ENCODE data around the gene TRPV6. TPM values are rescaled to one million over a fixed set of nuclear protein-coding genes. Genes with fewer than 3 reads are reported as not detected.

TRPV6 gene
- total RNA-seq, 1 donor from 2014 or later: not detected

- Histone ChIP-seq H3K4me1 (ENCODE audit: control insufficient read depth in 3 of 3, insufficient read depth in 3 of 3, low read length in 3 of 3) (no peaks in the 10 kb centered on the region), H3K9ac (ENCODE audit: low read depth in 1 of 3, low read length in 3 of 3) (no peak overlapping the region), H3K9me3 (ENCODE audit: control insufficient read depth in 3 of 3, low read length in 3 of 3) (no peaks in the 10 kb centered on the region), H3K36me3 (ENCODE audit: control insufficient read depth in 3 of 3, insufficient read depth in 3 of 3, low read length in 3 of 3) (no peaks in the 10 kb centered on the region), H3K27me3 (ENCODE audit: control insufficient read depth in 3 of 3, insufficient read depth in 3 of 3, low read length in 3 of 3) (peaks cover under 1 to 8% (median 6%) of the 10 kb centered on the region in 3 donors), H3K4me3 (ENCODE audit: low read length in 3 of 3) (no peak overlapping the region), H3K27ac (ENCODE audit: low read depth, low read length) (no peak overlapping the region)
Measured at GRCh38 chr7:142870566-142871259, 14.8 kb downstream of the TRPV6 start.

GRCh38 chr7:142870147-142870559, 15.4 kb downstream of the TRPV6 start:
- no peak overlapping the region for H3K4me3 ChIP-seq (ENCODE audit: low read length in 3 of 3)
- no peak overlapping the region for H3K9ac ChIP-seq (ENCODE audit: low read depth in 1 of 3, low read length in 3 of 3)
- H3K27me3 ChIP-seq (ENCODE audit: control insufficient read depth in 3 of 3, insufficient read depth in 3 of 3, low read length in 3 of 3): peaks cover 0 to 4% (median under 1%) of the 10 kb centered on the region in 3 donors
- no peaks in the 10 kb centered on the region for H3K4me1 ChIP-seq (ENCODE audit: control insufficient read depth in 3 of 3, insufficient read depth in 3 of 3, low read length in 3 of 3)
- H3K36me3 ChIP-seq (ENCODE audit: control insufficient read depth in 3 of 3, insufficient read depth in 3 of 3, low read length in 3 of 3): no peaks in the 10 kb centered on the region
- H3K9me3 ChIP-seq (ENCODE audit: control insufficient read depth in 3 of 3, low read length in 3 of 3): no peaks in the 10 kb centered on the region
- H3K27ac ChIP-seq (ENCODE audit: low read depth, low read length): no peak overlapping the region

GRCh38 chr7:142869434-142869833, 16.1 kb downstream of the TRPV6 start:
- H3K9ac ChIP-seq (ENCODE audit: low read depth in 1 of 3, low read length in 3 of 3): no peak overlapping the region
- no peaks in the 10 kb centered on the region for H3K4me1 ChIP-seq (ENCODE audit: control insufficient read depth in 3 of 3, insufficient read depth in 3 of 3, low read length in 3 of 3)
- peaks cover 0 to 4% (median 0%) of the 10 kb centered on the region in 3 donors for H3K27me3 ChIP-seq (ENCODE audit: control insufficient read depth in 3 of 3, insufficient read depth in 3 of 3, low read length in 3 of 3)
- H3K4me3 ChIP-seq (ENCODE audit: low read length in 3 of 3): no peak overlapping the region
- H3K27ac ChIP-seq (ENCODE audit: low read depth, low read length): no peak overlapping the region
- H3K9me3 ChIP-seq (ENCODE audit: control insufficient read depth in 3 of 3, low read length in 3 of 3): no peaks in the 10 kb centered on the region
- no peaks in the 10 kb centered on the region for H3K36me3 ChIP-seq (ENCODE audit: control insufficient read depth in 3 of 3, insufficient read depth in 3 of 3, low read length in 3 of 3)

- no peaks in the 10 kb centered on the region for H3K9me3 ChIP-seq (ENCODE audit: control insufficient read depth in 3 of 3, low read length in 3 of 3)
- H3K27me3 ChIP-seq (ENCODE audit: control insufficient read depth in 3 of 3, insufficient read depth in 3 of 3, low read length in 3 of 3): peaks cover 0 to 4% (median 0%) of the 10 kb centered on the region in 3 donors
- H3K4me3 ChIP-seq (ENCODE audit: low read length in 3 of 3): no peak overlapping the region
- no peaks in the 10 kb centered on the region for H3K4me1 ChIP-seq (ENCODE audit: control insufficient read depth in 3 of 3, insufficient read depth in 3 of 3, low read length in 3 of 3)
- no peak overlapping the region for H3K27ac ChIP-seq (ENCODE audit: low read depth, low read length)
- H3K36me3 ChIP-seq (ENCODE audit: control insufficient read depth in 3 of 3, insufficient read depth in 3 of 3, low read length in 3 of 3): no peaks in the 10 kb centered on the region
- H3K9ac ChIP-seq (ENCODE audit: low read depth in 1 of 3, low read length in 3 of 3): no peak overlapping the region
Measured at GRCh38 chr7:142868986-142869415, 16.5 kb downstream of the TRPV6 start.

- no peaks in the 10 kb centered on the region for H3K36me3 ChIP-seq (ENCODE audit: control insufficient read depth in 3 of 3, insufficient read depth in 3 of 3, low read length in 3 of 3)
- no peaks in the 10 kb centered on the region for H3K9me3 ChIP-seq (ENCODE audit: control insufficient read depth in 3 of 3, low read length in 3 of 3)
- H3K4me3 ChIP-seq (ENCODE audit: low read length in 3 of 3): no peak overlapping the region
- no peaks in the 10 kb centered on the region for H3K4me1 ChIP-seq (ENCODE audit: control insufficient read depth in 3 of 3, insufficient read depth in 3 of 3, low read length in 3 of 3)
- peaks cover 0 to 2% (median 0%) of the 10 kb centered on the region in 3 donors for H3K27me3 ChIP-seq (ENCODE audit: control insufficient read depth in 3 of 3, insufficient read depth in 3 of 3, low read length in 3 of 3)
- H3K9ac ChIP-seq (ENCODE audit: low read depth in 1 of 3, low read length in 3 of 3): no peak overlapping the region
- H3K27ac ChIP-seq (ENCODE audit: low read depth, low read length): no peak overlapping the region
Measured at GRCh38 chr7:142868188-142868985, 17.2 kb downstream of the TRPV6 start.

GRCh38 chr7:142867398-142868187, 18.0 kb downstream of the TRPV6 start:
- Histone ChIP-seq H3K4me3 (ENCODE audit: low read length in 3 of 3) (no peak overlapping the region), H3K27me3 (ENCODE audit: control insufficient read depth in 3 of 3, insufficient read depth in 3 of 3, low read length in 3 of 3) (no peaks in the 10 kb centered on the region), H3K36me3 (ENCODE audit: control insufficient read depth in 3 of 3, insufficient read depth in 3 of 3, low read length in 3 of 3) (no peaks in the 10 kb centered on the region), H3K9ac (ENCODE audit: low read depth in 1 of 3, low read length in 3 of 3) (no peak overlapping the region), H3K4me1 (ENCODE audit: control insufficient read depth in 3 of 3, insufficient read depth in 3 of 3, low read length in 3 of 3) (no peaks in the 10 kb centered on the region), H3K9me3 (ENCODE audit: control insufficient read depth in 3 of 3, low read length in 3 of 3) (no peaks in the 10 kb centered on the region), H3K27ac (ENCODE audit: low read depth, low read length) (no peak overlapping the region)

- H3K36me3 ChIP-seq (ENCODE audit: control insufficient read depth in 3 of 3, insufficient read depth in 3 of 3, low read length in 3 of 3): no peaks in the 10 kb centered on the region
- H3K4me3 ChIP-seq (ENCODE audit: low read length in 3 of 3): no peak overlapping the region
- H3K4me1 ChIP-seq (ENCODE audit: control insufficient read depth in 3 of 3, insufficient read depth in 3 of 3, low read length in 3 of 3): no peaks in the 10 kb centered on the region
- no peak overlapping the region for H3K9ac ChIP-seq (ENCODE audit: low read depth in 1 of 3, low read length in 3 of 3)
- no peak overlapping the region for H3K27ac ChIP-seq (ENCODE audit: low read depth, low read length)
- H3K27me3 ChIP-seq (ENCODE audit: control insufficient read depth in 3 of 3, insufficient read depth in 3 of 3, low read length in 3 of 3): no peaks in the 10 kb centered on the region
- no peaks in the 10 kb centered on the region for H3K9me3 ChIP-seq (ENCODE audit: control insufficient read depth in 3 of 3, low read length in 3 of 3)
Measured at GRCh38 chr7:142867097-142867378, 18.5 kb downstream of the TRPV6 start.

- no peak overlapping the region for H3K9ac ChIP-seq (ENCODE audit: low read depth in 1 of 3, low read length in 3 of 3)
- H3K27me3 ChIP-seq (ENCODE audit: control insufficient read depth in 3 of 3, insufficient read depth in 3 of 3, low read length in 3 of 3): no peaks in the 10 kb centered on the region
Measured at GRCh38 chr7:142866361-142867096, 19.0 kb downstream of the TRPV6 start.

GRCh38 chr7:142865766-142866165, 19.8 kb downstream of the TRPV6 start:
- no peaks in the 10 kb centered on the region for H3K27me3 ChIP-seq (ENCODE audit: control insufficient read depth in 3 of 3, insufficient read depth in 3 of 3, low read length in 3 of 3)
- no peak overlapping the region for H3K4me3 ChIP-seq (ENCODE audit: low read length in 3 of 3)
- no peak overlapping the region for H3K27ac ChIP-seq (ENCODE audit: low read depth, low read length)
- H3K9ac ChIP-seq (ENCODE audit: low read depth in 1 of 3, low read length in 3 of 3): no peak overlapping the region
- no peaks in the 10 kb centered on the region for H3K9me3 ChIP-seq (ENCODE audit: control insufficient read depth in 3 of 3, low read length in 3 of 3)
- H3K4me1 ChIP-seq (ENCODE audit: control insufficient read depth in 3 of 3, insufficient read depth in 3 of 3, low read length in 3 of 3): no peaks in the 10 kb centered on the region
- H3K36me3 ChIP-seq (ENCODE audit: control insufficient read depth in 3 of 3, insufficient read depth in 3 of 3, low read length in 3 of 3): no peaks in the 10 kb centered on the region

More at GRCh38 chr7:142866361-142867096, 19.0 kb downstream of the TRPV6 start:
- no peak overlapping the region for H3K27ac ChIP-seq (ENCODE audit: low read depth, low read length)
- no peaks in the 10 kb centered on the region for H3K36me3 ChIP-seq (ENCODE audit: control insufficient read depth in 3 of 3, insufficient read depth in 3 of 3, low read length in 3 of 3)
- no peaks in the 10 kb centered on the region for H3K9me3 ChIP-seq (ENCODE audit: control insufficient read depth in 3 of 3, low read length in 3 of 3)
- no peaks in the 10 kb centered on the region for H3K4me1 ChIP-seq (ENCODE audit: control insufficient read depth in 3 of 3, insufficient read depth in 3 of 3, low read length in 3 of 3)
- H3K4me3 ChIP-seq (ENCODE audit: low read length in 3 of 3): no peak overlapping the region

Data from skeletal muscle tissue (tissue), 4 donors.